H1 (cell line): ENCODE measurements around the gene SLC44A1. TPM values are rescaled to one million over a fixed set of nuclear protein-coding genes. Genes with fewer than 3 reads are reported as not detected.

ENCODE experiments used
- BACH1 ChIP-seq: IDR thresholded peaks from 2 replicates; pipeline ENCODE4 v1.6.1; 2012; ENCODE audit warnings: low read length, improper control_type of control experiment
- CHD7 ChIP-seq: fragments of 300-600 bp; sonication (generic); IDR thresholded peaks from 2 replicates; pipeline ENCODE4 v1.7.1; 2012; ENCODE audit warnings: low read length, moderate library complexity, mild to moderate bottlenecking, inconsistent platforms; ENCODE audit not compliant: insufficient replicate concordance
- GTF2F1 ChIP-seq: IDR thresholded peaks from 2 replicates; pipeline ENCODE4 v1.6.1; 2012; ENCODE audit warnings: low read depth, low read length, improper control_type of control experiment, borderline replicate concordance
- HDAC2 ChIP-seq, 2 experiments: fragments of 300-600 bp in 1 of 2; sonication (generic) in 1 of 2; IDR thresholded peaks; 2 replicates each; pipeline ENCODE4 v1.6.1; 2011 to 2012; ENCODE audit warnings: low read depth in 2 of 2, low read length in 2 of 2, mild to moderate bottlenecking in 2 of 2, moderate library complexity in 2 of 2, borderline replicate concordance in 1 of 2, inconsistent platforms in 1 of 2
- KDM5A ChIP-seq: fragments of 200-600 bp; IDR thresholded peaks from 2 replicates; pipeline ENCODE4 v1.7.1; 2012; ENCODE audit warnings: mild to moderate bottlenecking, low read length, inconsistent platforms, mixed read lengths
- NANOG ChIP-seq: IDR thresholded peaks from 2 replicates; pipeline ENCODE4 v1.6.1; 2011; ENCODE audit warnings: low read length, low read depth, mild to moderate bottlenecking, inconsistent platforms; ENCODE audit not compliant: insufficient read depth, poor library complexity, severe bottlenecking
- NRF1 ChIP-seq: IDR thresholded peaks from 2 replicates; pipeline ENCODE4 v1.6.1; 2011; ENCODE audit warnings: mild to moderate bottlenecking, low read depth, low read length, improper control_type of control experiment
- SAP30 ChIP-seq: fragments of 300-600 bp; sonication (generic); IDR thresholded peaks from 2 replicates; pipeline ENCODE4 v1.7.1; 2012; ENCODE audit warnings: low read length, moderate library complexity, mild to moderate bottlenecking, inconsistent platforms; ENCODE audit not compliant: insufficient read depth, insufficient replicate concordance
- TBP ChIP-seq: IDR thresholded peaks from 2 replicates; pipeline ENCODE4 v1.6.1; 2011; ENCODE audit warnings: low read depth, low read length, improper control_type of control experiment
- TCF12 ChIP-seq: IDR thresholded peaks from 2 replicates; pipeline ENCODE4 v1.6.1; 2011; ENCODE audit warnings: low read depth, mild to moderate bottlenecking, low read length
- polyA plus RNA-seq, 7 experiments: library from polyadenylated mRNA; depleted of rRNA in 3 of 7; stranded (reverse) in 5 of 7; unstranded in 2 of 7; fragments of >200 nt in 5 of 7; fragments of 200-250 nt in 2 of 7; gene quantifications; 1 replicate in 5 of 7; 2 replicates in 1 of 7; 4 replicates in 1 of 7; pipeline versions ENCODE4 v1.2.1 to v1.2.3, GENCODE V29; 2011 to 2013; ENCODE audit warnings: missing spikeins in 2 of 7, mixed read lengths in 2 of 7
- total RNA-seq: library from RNA; stranded (reverse); fragmentation: NEBNext Ultra II Directional; extraction: Animal tissue kit (Norgen Biotek cat#: 25700); gene quantifications from 2 replicates; pipeline ENCODE4 v1.2.1, GENCODE V29; 2021
- TF ChIP-seq, protein P1 (sequence below): IDR thresholded peaks from 2 replicates; pipeline ENCODE4 v1.6.1; 2012; ENCODE audit warnings: inconsistent platforms

SLC44A1 gene
- total and polyA plus RNA-seq, 2 of the 8 experiments (the other 6 are each of a cell fraction or from before 2014, with no cell fraction given), result 30.5 to 71.2 TPM

DNA sequence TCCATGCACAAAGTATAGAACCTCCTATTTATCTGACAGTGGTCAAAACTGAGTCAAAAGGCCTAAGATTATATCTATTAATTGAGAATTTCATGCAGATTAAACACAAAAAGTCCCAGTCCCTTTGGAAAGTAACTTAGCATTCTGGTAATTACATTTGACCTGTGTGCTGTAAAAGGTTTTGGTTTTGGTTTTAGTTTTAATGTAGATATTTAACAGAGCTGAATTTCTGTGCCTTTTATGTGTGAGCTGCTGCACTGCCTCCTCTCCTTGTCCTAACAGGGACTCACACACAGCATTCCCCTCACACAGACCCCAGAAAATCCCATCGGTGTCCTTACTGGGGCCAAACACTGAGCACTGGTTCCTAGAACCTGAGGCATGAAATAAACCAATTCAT lies 172.4 kb downstream of the SLC44A1 start (continued):
- TF ChIP-seq CHD7 (no peak), GTF2F1 (no peak), SAP30 (no peak), TBP (no peak), TCF12 (no peak), BACH1 (no peak), HDAC2 (IDR thresholded peaks at IDR 0.05; ENCODE audit: borderline replicate concordance in 1 of 2, low read depth in 2 of 2, low read length in 2 of 2) (no peak), NANOG (no peak), NRF1 (no peak), KDM5A (no peak)
- TF ChIP-seq, protein P1, sequence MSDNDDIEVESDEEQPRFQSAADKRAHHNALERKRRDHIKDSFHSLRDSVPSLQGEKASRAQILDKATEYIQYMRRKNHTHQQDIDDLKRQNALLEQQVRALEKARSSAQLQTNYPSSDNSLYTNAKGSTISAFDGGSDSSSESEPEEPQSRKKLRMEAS, result no peak
